GM23248 (cell line): ENCODE results near the gene CNIH4. TPM values are rescaled to one million over a fixed set of nuclear protein-coding genes. Genes with fewer than 3 reads are reported as not detected.

Experiments
- microRNA-seq: library from miRNA; unstranded; fragments of <30 nt; microRNA quantifications from one replicate; pipeline ENCODE4, GENCODE V29; 2016; ENCODE audit warnings: borderline number of aligned reads
- polyA plus RNA-seq: library from polyadenylated mRNA; unstranded; fragments of >200 nt; fragmentation: Nextera tagmentation; extraction: Ambion mirVana; gene quantifications from 2 replicates; pipeline ENCODE4 v1.2.1, GENCODE V29; 2016
- small RNA-seq: library from RNA; depleted of rRNA; stranded (forward); fragments of <200 nt; gene quantifications from one replicate; pipeline ENCODE3, GENCODE V24; 2014; ENCODE audit warnings: low read depth, low replicate concordance
- total RNA-seq: library from RNA; depleted of rRNA; stranded (reverse); fragments of >200 nt; shearing (Covaris generic); gene quantifications from 2 replicates; pipeline ENCODE4 v1.2.3, GENCODE V29; 2014; rRNA removed

CNIH4 gene
- total and polyA plus RNA-seq, 2 experiments from 2014 or later = 73.5 to 142 TPM

Small RNA genes within 50 kb of the gene (microRNA-seq; reads per million reads assigned to microRNA genes)
- gene MIR4742 = not detected

Small RNA genes within 50 kb of the gene (small RNA-seq; reads per million reads assigned to genes)
- gene MIR4742 = not detected

Other genes starting within 250 kb of the CNIH4 start
- 28.5 and 31.8 TPM in 2 replicates for gene FBXO28, start 242.8 kb upstream of the CNIH4 start, total RNA-seq
- 14.9 and 15.5 TPM in 2 replicates for gene FBXO28, start 242.8 kb upstream of the CNIH4 start, polyA plus RNA-seq
- gene DEGS1, start 173.6 kb upstream of the CNIH4 start, total RNA-seq = 192 and 227 TPM in 2 replicates
- gene DEGS1, start 173.6 kb upstream of the CNIH4 start, polyA plus RNA-seq = 265 and 275 TPM in 2 replicates
- 25.8 and 28.3 TPM in 2 replicates for gene NVL, start 26.7 kb upstream of the CNIH4 start, total RNA-seq
- gene NVL, start 26.7 kb upstream of the CNIH4 start, polyA plus RNA-seq = 17.9 and 20.6 TPM in 2 replicates
- gene WDR26, start 77.9 kb downstream of the CNIH4 start, total RNA-seq = 38.7 and 43.4 TPM in 2 replicates
- 10.5 and 10.7 TPM in 2 replicates for gene WDR26, start 77.9 kb downstream of the CNIH4 start, polyA plus RNA-seq